Stimulated activated CD8-positive, alpha-beta memory T cell treated with anti-CD3 and anti-CD28 coated beads, Interleukin-4, amount 100 ng/mL, for 48 hours (primary cell): ENCODE data around the gene STX10.
"Not testable (repeated sequence)": the region's sequence is repeated elsewhere in the genome, so short reads cannot be mapped to it uniquely, and the experiment has no call there.

Experiments used
- DNase-seq: peaks from one replicate; pipeline ENCODE4 v3.0.0-alpha.2; 2020

The STX10 gene

GRCh38 chr19:13150187-13150930, at the start of gene STX10, which contains the start of gene IER2:
STX10 (minus strand) TSS chr19:13150375; CDS start chr19:13150173, 202 bp downstream.
IER2 (plus strand) TSS chr19:13150411; CDS start chr19:13153187, 2,776 bp downstream.
- DNase-seq = peak; percentile 95

GRCh38 chr19:13198634-13199033, 48.5 kb upstream of the STX10 start:
- DNase-seq = no peak

GRCh38 chr19:13195678-13196077, 45.5 kb upstream of the STX10 start:
- DNase-seq = peak; percentile 70

- peak; percentile 53 for DNase-seq
Measured at GRCh38 chr19:13190781-13191540, 40.8 kb upstream of the STX10 start.

GRCh38 chr19:13189600-13189999, 39.4 kb upstream of the STX10 start:
- DNase-seq = no peak

GRCh38 chr19:13187419-13187818, 37.2 kb upstream of the STX10 start:
- DNase-seq = no peak

GRCh38 chr19:13186688-13187087, 36.5 kb upstream of the STX10 start:
- DNase-seq = not testable (repeated sequence)

- DNase-seq = not testable (repeated sequence)
Measured at GRCh38 chr19:13185763-13186657, 35.8 kb upstream of the STX10 start.

- DNase-seq = not testable (repeated sequence)
Measured at GRCh38 chr19:13184926-13185325, 34.8 kb upstream of the STX10 start.

- DNase-seq = peak; percentile 64
Measured at GRCh38 chr19:13181747-13182388, 31.7 kb upstream of the STX10 start.

- not testable (repeated sequence) for DNase-seq
Measured at GRCh38 chr19:13178291-13178690, 28.1 kb upstream of the STX10 start.

GRCh38 chr19:13177584-13177983, 27.4 kb upstream of the STX10 start:
- DNase-seq = not testable (repeated sequence)

GRCh38 chr19:13176345-13176744, 26.2 kb upstream of the STX10 start:
- DNase-seq = no peak

GRCh38 chr19:13173139-13173737, 23.1 kb upstream of the STX10 start:
- no peak for DNase-seq

GRCh38 chr19:13172346-13173138, 22.4 kb upstream of the STX10 start:
- DNase-seq = peak; percentile 90

GRCh38 chr19:13171146-13171545, 21.0 kb upstream of the STX10 start:
- DNase-seq = no peak

- no peak for DNase-seq
Measured at GRCh38 chr19:13169769-13170168, 19.6 kb upstream of the STX10 start.

- not testable (repeated sequence) for DNase-seq
Measured at GRCh38 chr19:13166151-13166550, 16.0 kb upstream of the STX10 start.

GRCh38 chr19:13165162-13165997, 15.2 kb upstream of the STX10 start:
- DNase-seq = no peak
